ENCODE results near the gene LRAT.

The LRAT gene

DNA sequence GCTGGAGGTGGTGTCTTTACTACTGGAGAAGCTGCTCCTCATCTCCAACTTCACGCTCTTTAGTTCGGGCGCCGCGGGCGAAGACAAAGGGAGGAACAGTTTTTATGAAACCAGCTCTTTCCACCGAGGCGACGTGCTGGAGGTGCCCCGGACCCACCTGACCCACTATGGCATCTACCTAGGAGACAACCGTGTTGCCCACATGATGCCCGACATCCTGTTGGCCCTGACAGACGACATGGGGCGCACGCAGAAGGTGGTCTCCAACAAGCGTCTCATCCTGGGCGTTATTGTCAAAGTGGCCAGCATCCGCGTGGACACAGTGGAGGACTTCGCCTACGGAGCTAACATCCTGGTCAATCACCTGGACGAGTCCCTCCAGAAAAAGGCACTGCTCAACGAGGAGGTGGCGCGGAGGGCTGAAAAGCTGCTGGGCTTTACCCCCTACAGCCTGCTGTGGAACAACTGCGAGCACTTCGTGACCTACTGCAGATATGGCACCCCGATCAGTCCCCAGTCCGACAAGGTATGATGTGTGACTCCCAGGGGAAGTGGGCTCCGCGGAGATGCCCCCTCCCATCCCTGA lies 634 bp downstream of the LRAT start:
- no peak overlapping the region for H3K4me3 ChIP-seq (ENCODE audit: low read depth, low read length)
- no peak for DNase-seq (ENCODE audit: low read depth)
- TF ChIP-seq CTCF (conservative IDR thresholded peaks at IDR 0.05; ENCODE audit: low read depth, low read length) = no peak

DNA sequence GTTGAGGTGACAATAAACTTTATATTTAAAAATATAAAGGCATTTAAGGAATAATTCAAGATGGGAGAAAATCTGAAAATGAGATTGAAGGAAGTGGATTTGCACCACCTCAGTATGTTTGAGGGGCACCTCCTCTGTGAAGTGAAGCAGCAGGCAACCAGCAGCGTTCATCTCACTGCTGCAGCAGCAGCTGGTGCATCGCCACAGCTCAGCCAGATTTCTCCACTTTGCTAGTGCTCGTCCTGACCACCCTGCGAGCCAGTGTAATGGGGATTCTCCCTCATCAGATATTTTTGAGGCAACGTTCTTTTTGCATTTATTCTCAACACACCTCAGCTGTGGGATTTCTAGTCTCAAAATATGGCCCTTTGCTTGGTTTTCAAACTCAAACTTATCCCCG lies 13.9 kb downstream of the LRAT start:
- no peak for TF ChIP-seq CTCF (conservative IDR thresholded peaks at IDR 0.05; ENCODE audit: low read depth, low read length)
- no peak overlapping the region for H3K4me3 ChIP-seq (ENCODE audit: low read depth, low read length)
- no peak for DNase-seq (ENCODE audit: low read depth)

DNA sequence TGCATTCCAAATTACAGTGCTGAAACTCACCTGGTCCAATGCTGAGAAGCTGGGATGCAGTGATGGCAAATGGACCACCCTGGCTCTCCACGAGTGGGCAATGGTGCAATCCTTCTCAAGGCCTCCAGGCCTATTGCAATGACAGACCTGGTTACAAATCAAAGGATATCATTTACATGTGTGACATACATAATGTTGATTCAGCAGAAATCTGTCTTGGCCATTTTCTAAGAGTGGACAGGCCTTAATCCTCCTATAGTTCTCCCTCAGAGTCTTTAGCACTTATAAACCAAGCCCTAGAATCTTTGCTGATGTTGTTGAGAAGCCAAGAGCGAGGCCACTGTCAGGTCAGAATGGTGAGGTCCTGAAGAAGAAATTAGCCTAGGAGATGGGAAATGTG lies 17.1 kb downstream of the LRAT start:
- DNase-seq (ENCODE audit: low read depth) = no peak
- TF ChIP-seq CTCF (conservative IDR thresholded peaks at IDR 0.05; ENCODE audit: low read depth, low read length) = no peak
- H3K4me3 ChIP-seq (ENCODE audit: low read depth, low read length) = no peak overlapping the region

- no peak overlapping the region for H3K4me3 ChIP-seq (ENCODE audit: low read depth, low read length)
- no peak for TF ChIP-seq CTCF (conservative IDR thresholded peaks at IDR 0.05; ENCODE audit: low read depth, low read length)
- DNase-seq (ENCODE audit: low read depth) = no peak
Observed at GRCh38 chr4:154778264-154778663, 34.5 kb downstream of the LRAT start.

GRCh38 chr4:154779362-154779947 lies 35.7 kb downstream of the LRAT start:
- TF ChIP-seq CTCF (conservative IDR thresholded peaks at IDR 0.05; ENCODE audit: low read depth, low read length) = peak; percentile 63
- peak; percentile 70 for DNase-seq (ENCODE audit: low read depth)
- no peak overlapping the region for H3K4me3 ChIP-seq (ENCODE audit: low read depth, low read length)

DNA sequence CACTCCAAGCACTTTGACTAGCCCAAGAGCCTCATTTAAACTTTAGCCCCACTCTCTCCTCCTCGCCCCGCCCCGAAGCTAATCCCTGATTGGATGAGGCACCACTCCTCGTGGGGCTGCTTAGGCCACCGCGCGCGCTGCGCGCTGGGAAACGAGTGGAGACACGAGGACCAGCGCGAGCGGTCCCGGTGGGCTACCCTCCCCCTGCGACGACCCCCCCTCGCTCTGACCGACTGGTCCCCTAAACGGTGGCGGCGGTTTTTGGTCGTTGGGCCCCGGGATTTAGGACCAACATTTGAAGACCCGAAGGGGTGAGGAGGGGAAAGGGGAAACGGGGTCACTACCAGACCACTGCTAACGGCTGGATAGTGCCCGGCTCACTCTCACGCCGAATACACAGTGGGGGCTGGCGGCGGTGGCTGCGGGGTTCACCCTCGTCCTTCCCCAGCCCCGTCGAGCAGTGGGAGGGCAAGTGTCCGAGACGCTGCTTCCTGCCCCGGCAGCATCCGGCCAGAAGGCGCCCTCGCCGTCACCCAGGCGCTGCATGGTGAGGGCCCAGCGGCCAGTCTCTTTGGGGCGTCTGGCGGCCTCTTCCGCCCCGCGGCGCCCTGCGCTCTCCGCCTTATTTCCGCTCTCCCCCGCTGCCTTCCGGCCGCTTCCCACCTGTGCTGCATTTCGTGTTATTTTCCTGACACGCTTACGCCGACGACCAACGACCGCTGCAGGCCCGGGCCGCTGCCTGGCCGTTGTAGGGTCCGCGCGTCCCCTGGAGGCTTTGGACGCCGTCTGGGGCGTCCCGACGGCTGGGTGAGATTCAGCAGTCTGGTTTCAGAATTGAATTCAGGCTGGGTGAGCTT lies 37.6 kb downstream of the LRAT start, which contains the start of gene RBM46:
RBM46 (plus strand) TSS at position 147 of the 857 bp plus-strand sequence. CDS start 15,481 bp downstream, outside the sequence.
- TF ChIP-seq CTCF (conservative IDR thresholded peaks at IDR 0.05; ENCODE audit: low read depth, low read length) = no peak
- DNase-seq (ENCODE audit: low read depth) = peak; percentile 2
- peak within 1 kb of the TSS; percentile 27 for H3K4me3 ChIP-seq (ENCODE audit: low read depth, low read length)
